ENCODE measurements around the gene ZNF816.
"Not testable (repeated sequence)": the region's sequence is repeated elsewhere in the genome, so short reads cannot be mapped to it uniquely, and the experiment has no call there.

Gene ZNF816

GRCh38 chr19:52962394-52963246 is at the start of gene ZNF816:
ZNF816 (minus strand) TSS chr19:52962881; CDS start chr19:52956089, 6,792 bp downstream.
- DNase-seq = peak; percentile 98

GRCh38 chr19:53012006-53012405 is 49.3 kb upstream of the ZNF816 start:
- no peak for DNase-seq

GRCh38 chr19:53010494-53010893 is 47.8 kb upstream of the ZNF816 start:
- DNase-seq = no peak

GRCh38 chr19:53008061-53008778 is 45.5 kb upstream of the ZNF816 start:
- no peak for DNase-seq

GRCh38 chr19:53007606-53008005 is 44.9 kb upstream of the ZNF816 start:
- no peak for DNase-seq

GRCh38 chr19:53007200-53007599 is 44.5 kb upstream of the ZNF816 start:
- DNase-seq = no peak

- DNase-seq = no peak
These were observed 41.6 kb upstream of the ZNF816 start for GRCh38 chr19:53004242-53004641.

- no peak for DNase-seq
These were observed 39.8 kb upstream of the ZNF816 start for GRCh38 chr19:53002479-53002878.

GRCh38 chr19:52997975-52998374 is 35.3 kb upstream of the ZNF816 start:
- DNase-seq = no peak

GRCh38 chr19:52995711-52996110 is 33.0 kb upstream of the ZNF816 start:
- DNase-seq = no peak

- DNase-seq = peak; percentile 88
These were observed 30.9 kb upstream of the ZNF816 start for GRCh38 chr19:52993342-52994178.

GRCh38 chr19:52992109-52993004 is 29.7 kb upstream of the ZNF816 start:
- no peak for DNase-seq

GRCh38 chr19:52991484-52991883 is 28.8 kb upstream of the ZNF816 start:
- no peak for DNase-seq

- DNase-seq = no peak
These were observed 28.2 kb upstream of the ZNF816 start for GRCh38 chr19:52990759-52991418.

- no peak for DNase-seq
These were observed 25.8 kb upstream of the ZNF816 start for GRCh38 chr19:52988506-52988905.

GRCh38 chr19:52987221-52987620 is 24.5 kb upstream of the ZNF816 start:
- DNase-seq = no peak

- not testable (repeated sequence) for DNase-seq
These were observed 20.5 kb upstream of the ZNF816 start for GRCh38 chr19:52983167-52983566.

GRCh38 chr19:52981329-52981728 is 18.6 kb upstream of the ZNF816 start:
- no peak for DNase-seq

- DNase-seq = no peak
These were observed 5.1 kb upstream of the ZNF816 start for GRCh38 chr19:52967772-52968171.

GRCh38 chr19:52963247-52963618 is 552 bp upstream of the ZNF816 start:
- no peak for DNase-seq

- no peak for DNase-seq
These were observed 700 bp downstream of the ZNF816 start for GRCh38 chr19:52961981-52962380.

Measured in CD4-positive, alpha-beta T cell treated with Interleukin-10 for 1 hour (primary cell).